Fibroblast of skin of back (primary cell): Measurements from ENCODE around the gene ARL17A. TPM values are rescaled to one million over a fixed set of nuclear protein-coding genes. Genes with fewer than 3 reads are reported as not detected.
"Not testable (repeated sequence)": the region's sequence is repeated elsewhere in the genome, so short reads cannot be mapped to it uniquely, and the experiment has no call there.

Experiments used
- DNase-seq: peaks from one replicate; pipeline ENCODE4 v3.0.0-alpha.2; 2013
- polyA plus RNA-seq, 2 experiments: library from polyadenylated mRNA; unstranded; fragments of 120-200 nt; gene quantifications; one replicate each; pipeline ENCODE4 v1.2.1, GENCODE V29; 2013; ENCODE audit not compliant: insufficient read length in 2 of 2

Gene ARL17A
- polyA plus RNA-seq (2013, experiment 1 of 2; ENCODE audit: insufficient read length), result 6.1 TPM
- 4.8 TPM for polyA plus RNA-seq (2013, experiment 2 of 2; ENCODE audit: insufficient read length)

DNA sequence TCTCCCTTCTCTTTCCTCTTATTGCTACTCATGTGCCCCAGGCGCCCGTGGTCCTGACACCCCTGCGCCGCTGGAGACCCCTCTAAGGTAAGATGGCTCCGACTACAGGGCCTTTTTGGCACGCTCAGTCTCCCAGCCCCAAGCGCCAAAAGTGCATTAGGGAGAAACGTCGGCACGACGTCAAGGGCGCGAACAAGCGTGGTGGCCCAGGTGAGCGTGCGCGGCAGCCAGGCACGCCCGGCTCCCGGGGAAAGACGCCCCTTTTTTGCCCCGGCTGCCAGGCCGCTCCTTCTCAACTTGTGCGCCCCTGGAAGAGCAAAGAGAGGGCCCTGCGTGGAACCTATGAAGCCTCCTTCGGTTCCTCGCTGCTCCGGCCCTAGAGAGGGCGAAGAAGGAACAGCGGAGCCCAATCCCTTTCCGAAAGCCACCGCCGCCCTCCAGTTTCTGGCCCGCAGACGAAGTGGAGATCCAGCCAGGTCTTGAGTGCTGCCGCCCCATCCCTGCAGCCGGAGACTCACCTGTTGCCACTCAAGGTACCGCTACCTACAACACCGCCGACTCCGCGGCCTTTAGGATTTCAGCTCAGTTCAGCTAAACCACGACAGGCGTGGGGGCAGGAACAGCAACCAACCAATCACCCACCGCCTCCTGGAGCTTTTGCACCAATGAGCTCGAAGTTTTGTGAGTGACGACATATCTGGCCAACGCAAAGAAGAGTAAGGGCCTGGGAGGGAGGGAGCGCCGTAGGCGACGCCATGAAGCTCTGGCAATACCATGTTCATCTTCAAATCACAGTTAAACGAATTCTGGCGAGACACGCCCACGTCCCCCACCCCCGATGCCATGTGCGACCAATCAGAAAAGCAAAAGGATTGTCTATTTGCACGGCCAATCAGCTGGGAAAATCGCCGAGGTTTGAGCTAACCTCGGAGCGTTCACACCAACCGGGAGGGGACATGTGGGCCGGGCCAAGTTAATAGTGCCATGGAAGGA lies at the start of gene ARL17A:
Gene ARL17A, minus strand, starts transcription at position 609 of the 993 bp plus-strand sequence. CDS start 3,369 bp downstream, outside the sequence.
- not testable (repeated sequence) for DNase-seq

GRCh38 chr17:46628753-46629436 lies 49.4 kb upstream of the ARL17A start:
- not testable (repeated sequence) for DNase-seq

- DNase-seq, result not testable (repeated sequence)
These were observed 48.0 kb upstream of the ARL17A start for GRCh38 chr17:46627452-46627851.

DNA sequence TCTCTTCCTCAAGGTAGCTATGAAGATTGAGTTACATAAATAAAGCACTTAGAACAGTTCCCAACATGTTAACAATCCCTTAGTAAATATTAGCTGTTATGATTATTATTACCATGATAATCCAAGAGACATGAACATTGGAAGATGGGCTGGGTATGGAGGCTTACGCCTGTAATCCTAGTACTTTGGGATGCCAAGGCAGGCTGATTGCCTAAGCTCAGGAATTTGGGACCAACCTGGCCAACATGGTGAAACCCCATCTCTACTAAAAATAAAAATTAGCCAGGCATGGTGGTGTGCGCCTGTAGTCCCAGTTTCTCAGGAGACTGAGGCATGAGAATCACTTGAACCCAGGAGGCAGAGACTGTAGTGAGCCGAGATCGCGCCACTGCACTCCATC lies 45.2 kb upstream of the ARL17A start:
- not testable (repeated sequence) for DNase-seq

DNA sequence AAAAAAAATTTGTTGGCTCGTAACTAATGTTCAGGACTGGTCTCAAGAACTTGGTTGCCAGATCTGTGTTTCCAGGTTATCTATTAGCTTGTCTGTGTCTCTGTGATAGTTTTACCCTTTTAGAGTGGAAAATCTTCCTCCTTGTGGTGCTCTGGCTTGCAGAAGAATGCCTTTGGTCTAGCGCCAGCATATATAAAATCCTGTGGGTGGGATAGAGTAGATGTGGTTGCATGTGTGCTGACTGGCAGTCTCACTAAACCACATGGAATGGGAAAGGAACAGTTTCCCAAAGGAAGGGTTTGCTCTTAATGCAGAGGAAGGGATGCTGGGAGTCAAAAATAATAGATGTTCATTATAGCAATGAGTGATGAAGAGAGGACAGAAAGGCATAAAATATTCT lies 44.3 kb upstream of the ARL17A start:
- DNase-seq, result not testable (repeated sequence)

DNA sequence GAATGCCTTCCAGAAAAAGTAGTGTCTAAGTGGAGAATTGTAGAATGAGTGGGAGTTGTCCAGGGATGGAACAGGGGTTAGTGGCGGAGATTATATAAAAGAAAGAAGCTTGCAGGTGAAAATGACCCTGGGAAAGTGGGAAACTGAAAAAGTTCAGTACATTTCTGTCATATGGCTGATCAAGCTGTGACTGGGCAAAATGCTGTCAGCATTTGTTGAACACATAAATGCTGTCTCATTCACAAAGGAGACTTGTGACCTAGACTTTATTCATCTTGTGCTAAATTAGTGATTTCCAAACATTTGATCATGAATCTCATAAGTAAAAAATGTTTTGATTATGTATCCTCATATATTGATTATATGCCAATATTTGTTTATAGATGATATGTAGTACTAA lies 39.5 kb upstream of the ARL17A start:
- DNase-seq, result not testable (repeated sequence)

DNA sequence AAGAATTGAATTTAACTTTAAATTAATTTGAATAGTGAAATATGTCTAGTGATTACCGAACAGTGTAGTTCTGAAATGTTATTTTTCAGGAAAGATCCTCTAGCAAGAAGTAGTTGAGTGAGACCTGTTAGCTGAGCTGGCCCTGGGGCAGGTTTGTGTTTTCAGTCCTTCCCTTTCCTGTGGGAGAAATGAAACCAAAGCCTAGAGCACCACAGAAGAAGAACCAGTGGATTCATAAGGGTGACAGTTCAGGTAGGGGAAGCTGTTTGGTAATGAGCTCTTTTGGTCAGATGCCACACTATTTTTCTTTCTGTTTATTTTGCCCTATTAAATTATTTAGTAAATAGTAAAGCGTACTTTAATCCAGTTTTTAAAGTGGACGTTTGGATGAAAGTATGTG lies 37.6 kb upstream of the ARL17A start:
- not testable (repeated sequence) for DNase-seq

DNA sequence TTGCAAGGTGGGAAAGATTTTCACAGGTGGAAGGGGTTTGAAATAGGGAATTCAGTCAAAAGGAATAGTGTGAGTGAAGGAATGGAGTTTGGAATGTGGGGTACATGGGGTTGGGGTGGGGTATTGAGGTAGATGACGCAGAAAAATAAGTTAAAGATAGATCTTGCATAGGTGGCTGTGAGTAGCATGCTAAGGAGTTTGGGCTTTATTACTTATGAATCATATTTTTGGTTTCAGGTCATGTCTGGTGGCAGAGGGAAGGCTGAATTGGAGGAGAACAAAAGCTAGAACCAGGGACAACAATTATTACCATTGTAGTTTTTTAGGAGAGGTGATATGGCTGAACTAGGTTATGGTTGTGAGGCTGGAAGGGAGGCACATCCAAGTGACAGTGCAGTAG lies 34.4 kb upstream of the ARL17A start:
- not testable (repeated sequence) for DNase-seq

DNA sequence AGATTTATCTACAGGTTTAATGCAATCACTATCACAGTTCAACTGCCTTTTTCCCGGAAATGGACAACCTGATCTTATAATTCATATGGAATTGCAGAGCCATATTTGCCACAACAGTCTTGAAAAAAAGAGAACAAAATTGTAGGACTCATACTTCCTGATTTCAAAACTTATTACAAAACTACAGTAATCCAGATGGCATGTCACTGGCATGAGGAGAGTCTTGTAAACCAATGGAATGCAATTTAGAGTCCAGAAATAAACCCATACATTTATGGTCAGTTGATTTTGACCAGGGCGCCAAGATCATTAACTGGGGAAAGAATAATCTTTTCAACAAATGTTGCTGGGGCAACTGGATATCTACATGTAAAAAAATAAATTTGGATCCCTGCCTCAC lies 31.8 kb upstream of the ARL17A start:
- not testable (repeated sequence) for DNase-seq

DNA sequence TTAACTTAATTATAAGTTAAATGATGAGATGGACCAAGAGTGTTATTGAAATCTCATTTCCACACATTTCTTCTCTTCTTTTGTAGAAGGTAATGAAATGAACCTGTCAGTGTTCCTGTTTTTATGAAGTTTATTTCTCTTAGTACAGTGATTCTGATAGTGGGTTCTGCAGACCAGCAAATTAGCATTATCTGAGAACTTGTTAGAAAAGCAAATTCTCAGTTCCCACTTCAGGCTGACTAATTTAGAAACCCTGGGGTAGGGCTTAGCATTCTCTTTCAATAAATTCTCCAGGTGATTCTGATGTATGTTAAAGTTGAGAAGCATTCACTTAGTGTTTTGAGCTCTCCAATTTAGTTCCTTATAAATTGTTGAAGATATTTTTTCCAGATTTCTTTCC lies 23.6 kb upstream of the ARL17A start:
- not testable (repeated sequence) for DNase-seq

DNA sequence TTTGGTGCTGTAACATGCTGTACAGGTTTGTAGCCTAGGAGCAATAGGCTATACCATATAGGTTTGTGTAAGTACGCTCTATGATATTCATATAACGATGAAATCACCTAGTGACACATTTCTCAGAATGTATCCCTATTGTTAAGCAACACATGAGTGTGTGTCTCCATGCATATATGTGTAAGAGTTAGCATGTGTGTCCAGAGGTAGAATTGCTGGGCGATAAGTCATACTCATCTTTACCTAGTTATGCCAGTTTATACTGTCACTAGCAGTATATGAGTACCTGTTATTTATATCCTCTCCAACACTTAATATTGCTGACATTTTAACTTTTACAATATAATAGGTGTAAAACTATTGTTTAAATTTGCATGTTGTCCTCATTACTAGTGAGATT lies 21.3 kb upstream of the ARL17A start:
- DNase-seq, result not testable (repeated sequence)

- not testable (repeated sequence) for DNase-seq
These were observed 18.9 kb upstream of the ARL17A start for GRCh38 chr17:46598344-46598931.

GRCh38 chr17:46591332-46591731 lies 11.8 kb upstream of the ARL17A start:
- not testable (repeated sequence) for DNase-seq

DNA sequence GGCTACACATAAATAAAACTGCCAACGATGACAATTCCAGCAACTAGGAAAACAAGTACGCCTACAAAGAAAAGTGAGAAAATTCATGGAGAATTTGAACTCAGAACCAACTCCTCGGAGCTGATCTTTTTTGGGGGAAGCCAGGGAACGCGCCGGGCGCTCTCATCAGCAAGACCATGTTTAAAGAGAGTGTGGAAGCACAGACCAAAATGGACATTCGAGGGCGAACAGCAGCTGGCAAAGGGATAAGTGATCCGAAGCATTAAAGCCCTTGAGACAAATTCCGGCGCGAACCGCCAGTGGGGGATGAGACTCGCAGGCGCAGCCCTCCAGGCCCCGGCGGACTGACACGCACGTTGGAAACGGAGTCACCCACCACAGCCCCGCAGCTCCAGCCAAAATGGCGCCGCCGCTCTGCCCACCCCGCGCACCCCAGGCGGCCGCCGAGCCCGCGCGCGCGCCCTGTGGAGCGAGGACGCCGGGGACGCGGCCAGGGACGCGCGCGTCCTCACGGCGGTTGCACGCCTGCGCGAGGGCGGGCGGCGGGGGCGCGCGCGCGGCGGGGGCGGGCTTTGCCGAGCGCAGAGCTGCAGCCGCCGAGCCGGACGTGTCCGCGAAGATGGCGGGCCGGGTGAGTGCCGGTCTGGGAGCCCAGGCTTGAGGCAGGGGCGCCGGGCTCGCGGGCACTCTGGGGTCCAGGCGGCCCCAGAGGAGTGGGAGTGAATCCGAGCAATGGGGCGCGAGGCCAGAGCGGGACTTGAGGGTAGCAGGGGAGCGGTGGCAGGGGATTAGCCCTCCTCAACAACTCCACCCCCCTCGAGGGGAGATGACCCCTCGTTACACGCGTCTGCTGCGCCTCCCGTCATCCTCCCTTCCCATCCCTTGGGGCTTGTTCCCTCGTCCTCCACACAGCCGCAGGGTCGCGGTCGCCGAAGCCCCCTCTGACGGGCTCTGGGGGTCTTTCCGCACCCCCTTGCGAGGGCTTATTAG lies 11.0 kb upstream of the ARL17A start, which contains the start of gene NSF:
Gene NSF, plus strand, starts transcription at position 513 of the 990 bp plus-strand sequence. Its CDS starts 107 bp downstream, at position 620.
- not testable (repeated sequence) for DNase-seq

DNA sequence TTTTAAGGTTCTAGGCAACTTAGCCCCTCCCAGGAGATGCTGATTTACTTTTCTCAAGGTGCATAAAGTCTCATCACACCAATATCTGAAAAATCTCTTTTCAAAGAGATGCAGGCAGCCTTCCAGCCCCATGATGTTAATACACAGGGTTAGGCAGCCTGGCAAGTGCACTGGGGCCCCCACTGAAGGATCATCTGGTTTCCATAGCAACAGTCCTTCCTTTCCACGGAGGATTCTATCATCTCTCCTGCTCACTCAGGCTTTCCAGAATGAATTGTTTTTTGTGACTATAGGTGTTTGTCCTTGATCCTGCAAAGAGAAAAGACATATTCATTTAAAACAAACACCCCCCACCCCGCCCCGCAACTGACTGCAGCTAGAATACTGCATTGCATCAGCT lies 6.0 kb upstream of the ARL17A start:
- DNase-seq, result not testable (repeated sequence)

GRCh38 chr17:46580082-46580481 lies 591 bp upstream of the ARL17A start:
- DNase-seq, result not testable (repeated sequence)

DNA sequence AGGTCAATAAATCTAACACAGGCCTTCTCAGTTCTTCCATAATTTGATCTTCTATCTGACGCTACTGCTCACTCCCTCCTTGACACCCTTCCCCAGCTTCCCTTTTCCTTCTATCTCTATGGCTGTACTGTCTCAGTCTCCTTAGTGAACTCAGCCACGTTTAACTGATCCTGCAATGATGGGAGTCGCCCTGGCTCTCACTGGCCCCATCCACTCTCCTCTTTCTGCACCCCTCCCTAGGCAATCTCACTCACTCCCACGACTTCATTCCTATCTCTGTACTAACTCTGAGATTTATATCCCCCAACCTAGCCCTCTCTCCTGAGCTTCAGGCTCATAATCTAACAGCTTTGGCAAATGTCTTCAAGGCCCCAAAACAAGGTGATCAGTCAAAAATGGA lies 7.7 kb downstream of the ARL17A start:
- DNase-seq, result not testable (repeated sequence)

GRCh38 chr17:46566980-46567379 lies 12.5 kb downstream of the ARL17A start:
- DNase-seq, result not testable (repeated sequence)

DNA sequence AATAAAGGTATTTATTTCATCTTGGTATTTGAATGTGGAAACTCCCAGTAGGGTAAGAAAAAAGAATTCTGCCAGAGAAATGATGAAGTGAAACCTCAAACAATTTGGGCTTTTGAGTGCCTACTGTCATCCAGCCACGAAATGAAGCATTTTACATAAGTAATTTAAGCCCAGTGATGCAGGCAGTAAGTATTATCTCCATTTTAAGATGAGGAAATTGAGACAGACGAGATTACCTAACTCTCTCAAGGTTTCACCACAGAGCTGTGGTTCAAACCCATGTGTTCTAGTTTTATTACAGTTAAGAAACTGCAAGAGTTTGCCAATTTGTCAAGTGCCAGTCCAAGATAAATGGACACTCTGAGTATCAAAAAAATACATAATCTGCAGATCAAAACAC lies 13.2 kb downstream of the ARL17A start:
- DNase-seq, result not testable (repeated sequence)

GRCh38 chr17:46560048-46560447 lies 19.4 kb downstream of the ARL17A start:
- DNase-seq, result not testable (repeated sequence)

- DNase-seq, result not testable (repeated sequence)
These were observed 20.3 kb downstream of the ARL17A start for GRCh38 chr17:46559155-46559554.
